GM19328 (cell line): ENCODE results near the gene PRDM16.

Source experiments
- ATAC-seq: cut with Tn5 transposase; IDR thresholded peaks from one replicate; pipeline ENCODE4 v1.9.1; 2021; ENCODE audit warnings: mild to moderate bottlenecking, moderate library complexity; ENCODE audit not compliant: unreplicated experiment

PRDM16 gene

GRCh38 chr1:3053366-3053980 is 15.5 kb upstream of the PRDM16 start:
- ATAC-seq, result no peak

DNA sequence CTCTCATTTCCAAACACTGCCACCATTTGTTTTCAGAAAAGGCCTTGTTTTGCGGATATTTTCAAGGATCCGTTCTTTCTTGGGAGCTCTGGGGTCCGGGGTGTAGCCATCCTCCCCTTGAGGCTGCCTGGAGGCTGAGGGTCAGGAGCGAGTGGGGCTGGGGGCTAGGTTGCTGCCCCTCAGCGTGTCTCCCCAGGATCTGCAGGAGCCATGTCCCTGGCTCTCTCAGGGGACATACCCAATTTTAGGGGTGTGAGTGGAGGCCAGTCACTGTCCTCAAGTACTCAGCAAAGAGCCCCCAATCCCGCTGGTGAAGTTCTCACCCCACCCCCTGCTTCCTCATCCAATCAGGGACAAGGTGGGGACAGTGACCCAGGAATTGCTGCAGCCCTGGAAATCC is 15.0 kb upstream of the PRDM16 start:
- no peak for ATAC-seq

- no peak for ATAC-seq
Measured at GRCh38 chr1:3054474-3054873, 14.5 kb upstream of the PRDM16 start.

DNA sequence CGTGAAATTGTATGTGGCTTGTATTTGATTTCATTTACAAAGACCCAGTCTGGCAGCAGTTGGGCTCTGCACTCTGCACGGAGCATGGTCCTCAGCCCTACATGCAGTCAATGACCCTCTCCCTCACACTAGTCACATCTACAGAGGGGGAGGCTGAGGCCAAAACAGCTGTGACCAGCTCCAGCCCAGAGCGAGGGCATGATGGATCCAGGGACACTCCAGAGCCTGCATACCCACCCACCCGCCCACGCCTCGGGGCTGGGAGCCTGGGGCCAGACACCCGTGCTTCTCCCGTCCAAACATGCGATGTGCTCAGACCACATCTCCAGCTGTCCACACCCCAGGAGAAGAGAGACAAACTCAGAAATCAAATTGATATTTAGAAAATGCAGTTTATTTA is 14.0 kb upstream of the PRDM16 start:
- no peak for ATAC-seq

DNA sequence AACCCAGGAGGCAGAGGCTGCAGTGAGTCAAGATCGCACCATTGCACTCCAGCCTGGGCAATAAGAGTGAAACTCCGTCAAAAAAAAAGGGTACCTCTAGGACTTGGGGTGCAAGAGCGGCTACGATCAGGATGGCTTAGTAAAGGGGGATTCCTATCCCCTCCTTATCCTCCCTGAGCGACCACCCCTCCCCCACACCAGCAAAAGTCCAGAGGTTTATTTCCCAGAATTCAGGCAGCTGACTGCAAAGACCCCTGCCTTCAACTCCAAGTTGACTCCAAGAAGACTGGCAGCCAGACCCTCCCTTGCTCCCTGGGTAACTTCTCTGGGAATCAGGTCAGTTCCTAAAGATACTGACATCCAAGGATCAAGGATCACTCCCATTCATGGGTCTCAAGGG is 12.4 kb upstream of the PRDM16 start:
- ATAC-seq, result no peak

- no peak for ATAC-seq
Measured at GRCh38 chr1:3058263-3059030, 10.6 kb upstream of the PRDM16 start.

DNA sequence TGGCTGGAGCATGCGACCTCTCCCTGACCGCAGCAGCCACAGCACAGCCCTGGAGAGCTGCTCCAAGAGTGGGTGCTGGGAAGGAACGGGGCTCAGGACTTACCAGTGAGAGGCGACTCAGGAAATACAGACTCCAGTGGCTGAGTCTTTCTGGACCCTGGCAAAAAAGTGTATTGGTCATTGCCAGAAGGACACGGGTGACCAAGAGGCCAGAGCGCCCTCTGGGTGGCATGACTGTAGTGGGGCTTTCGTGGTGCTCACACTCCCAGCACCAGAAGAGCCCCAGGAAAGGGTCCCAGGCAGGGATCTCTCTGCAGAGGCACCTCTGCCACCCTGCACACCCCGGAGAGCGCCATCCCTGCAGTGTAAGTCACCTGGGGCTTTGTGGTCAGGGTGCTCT is 8.9 kb upstream of the PRDM16 start:
- ATAC-seq, result no peak

GRCh38 chr1:3060601-3061551 is 8.1 kb upstream of the PRDM16 start:
- ATAC-seq, result no peak

DNA sequence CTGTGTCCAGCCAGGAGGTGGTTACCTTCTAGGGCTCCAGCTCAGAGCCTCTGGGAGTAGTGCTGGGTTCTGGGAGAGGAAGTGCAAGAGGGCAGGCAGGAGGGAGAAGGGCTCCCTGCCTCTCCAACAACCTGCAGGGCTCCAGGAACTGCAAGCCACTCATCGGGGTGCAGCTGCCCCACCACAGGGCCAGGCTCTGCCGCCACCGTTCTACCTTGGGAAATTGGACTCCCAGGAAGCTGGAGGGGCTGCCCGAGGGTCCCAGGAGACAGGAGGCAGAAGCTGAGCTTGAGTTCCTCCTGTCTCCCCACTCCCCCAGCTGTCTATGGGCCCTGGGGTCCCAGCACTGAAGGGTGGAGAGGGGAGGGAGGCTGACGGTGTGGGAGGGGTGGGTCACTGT is 7.4 kb upstream of the PRDM16 start:
- no peak for ATAC-seq

- ATAC-seq, result no peak
Measured at GRCh38 chr1:3061981-3062615, 6.9 kb upstream of the PRDM16 start.

- ATAC-seq, result no peak
Measured at GRCh38 chr1:3062616-3063378, 6.2 kb upstream of the PRDM16 start.

DNA sequence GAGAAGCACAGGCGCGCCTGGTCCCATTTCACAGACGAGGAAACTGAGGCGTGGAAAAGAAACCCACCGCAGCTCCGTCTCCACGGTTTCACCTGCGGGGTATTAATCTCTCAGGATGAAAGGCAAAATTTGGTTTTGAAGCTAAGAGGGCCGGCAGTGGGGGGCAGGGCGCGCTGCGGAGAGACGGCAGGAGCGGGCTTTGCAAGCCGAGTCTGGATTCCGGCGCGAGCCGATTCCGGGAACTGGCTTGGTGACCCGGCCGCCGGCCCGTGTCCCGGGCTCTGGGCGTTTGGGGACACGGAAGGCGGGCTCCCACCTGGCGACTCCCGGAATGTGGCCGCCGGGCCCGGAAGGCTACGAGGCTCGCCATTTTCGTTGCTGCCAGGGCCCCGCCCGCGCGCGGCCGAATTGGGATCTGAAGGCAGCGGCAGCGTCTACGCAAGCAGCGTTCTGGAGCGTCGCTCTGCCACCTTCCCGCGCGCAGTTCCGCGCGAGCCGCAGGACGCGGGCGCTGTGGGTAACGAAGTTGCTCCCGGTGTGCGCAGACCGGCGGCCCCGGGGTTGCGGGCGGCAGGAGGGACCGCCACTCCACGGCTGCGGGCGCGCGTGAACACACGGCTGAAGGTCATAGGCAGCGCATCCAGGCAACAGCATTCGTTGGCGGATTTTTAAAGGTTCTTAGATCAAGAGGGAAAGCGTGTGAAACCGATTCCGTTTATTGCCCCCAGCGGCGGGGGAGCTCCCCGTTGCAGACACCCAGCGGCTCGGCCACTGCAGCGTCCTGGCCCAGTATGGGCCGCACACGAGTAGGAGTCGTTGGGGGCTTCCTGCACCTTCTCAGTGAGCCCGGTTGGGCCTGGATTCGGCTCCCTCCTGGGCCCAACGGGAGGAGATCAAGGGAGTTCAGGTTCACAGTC is 5.4 kb upstream of the PRDM16 start:
- no peak for ATAC-seq

DNA sequence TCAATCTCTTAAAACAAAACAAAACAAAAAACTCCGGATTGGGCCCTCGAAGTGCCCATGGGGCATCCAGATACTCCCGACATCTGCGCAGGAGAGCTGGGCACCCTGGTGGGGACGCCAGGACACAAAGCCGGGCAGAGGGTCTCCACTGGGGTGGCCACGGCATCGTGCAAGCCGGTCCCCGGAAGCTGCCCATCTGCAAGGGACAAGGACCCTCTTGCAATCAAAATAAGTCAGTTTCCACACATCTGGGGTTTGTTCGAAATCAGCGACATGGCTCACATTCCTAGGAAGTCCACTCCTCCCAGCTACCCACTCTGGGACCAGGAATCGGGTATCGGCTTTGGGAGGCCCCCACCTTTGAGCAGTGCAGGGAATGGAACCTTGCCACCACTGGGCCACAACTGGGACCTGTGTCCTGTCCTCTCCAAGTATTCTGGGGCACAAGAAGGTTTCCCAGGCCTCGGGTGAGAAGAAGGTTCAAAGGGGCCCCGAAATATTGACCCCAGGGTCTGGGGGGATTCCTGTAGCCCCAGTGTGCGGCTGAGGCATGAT is 4.6 kb upstream of the PRDM16 start:
- ATAC-seq, result no peak

GRCh38 chr1:3064901-3065300 is 4.1 kb upstream of the PRDM16 start:
- ATAC-seq, result no peak

DNA sequence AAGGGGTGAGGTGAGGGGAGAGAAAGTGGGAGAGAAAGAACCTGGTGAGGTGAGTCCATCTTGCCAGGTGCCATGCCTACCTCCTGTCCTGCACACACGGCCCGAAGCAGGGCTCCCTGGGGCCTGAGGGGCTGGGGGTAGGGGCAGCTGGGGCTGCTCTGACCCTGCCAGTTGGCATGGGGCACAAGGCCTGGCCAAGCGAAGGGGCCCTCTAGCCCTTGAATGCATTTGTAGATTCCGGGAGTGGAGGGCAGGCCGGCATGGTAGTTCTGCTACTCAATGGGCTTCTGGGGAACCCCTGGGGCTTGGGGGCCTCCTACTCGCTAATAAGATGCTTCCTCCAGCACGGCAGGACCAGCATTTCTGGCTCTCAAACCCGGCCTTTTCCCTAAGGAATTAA is 3.6 kb upstream of the PRDM16 start:
- no peak for ATAC-seq

- no peak for ATAC-seq
Measured at GRCh38 chr1:3065797-3066196, 3.2 kb upstream of the PRDM16 start.

GRCh38 chr1:3066250-3066711 is 2.7 kb upstream of the PRDM16 start:
- ATAC-seq, result no peak

DNA sequence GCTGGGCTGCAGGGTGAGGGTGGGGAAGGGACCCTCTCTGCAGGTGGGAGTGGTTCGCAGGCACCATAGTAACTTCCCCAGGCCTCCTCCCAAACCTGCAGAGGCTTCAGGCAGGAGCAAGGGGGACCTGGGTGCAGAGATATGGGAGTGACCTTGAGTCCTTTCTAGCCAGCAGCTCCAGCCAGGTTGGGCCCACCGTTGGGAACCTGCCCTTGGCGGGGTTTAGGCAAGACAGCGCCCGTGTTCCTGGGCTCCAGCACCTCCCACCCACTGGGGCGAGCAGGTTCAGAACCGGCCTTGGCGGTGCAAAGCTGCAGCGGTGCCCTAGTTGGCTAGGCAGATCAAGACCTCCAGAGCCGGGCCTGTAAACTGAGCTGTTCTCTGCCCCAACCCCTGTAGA is 2.2 kb upstream of the PRDM16 start:
- no peak for ATAC-seq

DNA sequence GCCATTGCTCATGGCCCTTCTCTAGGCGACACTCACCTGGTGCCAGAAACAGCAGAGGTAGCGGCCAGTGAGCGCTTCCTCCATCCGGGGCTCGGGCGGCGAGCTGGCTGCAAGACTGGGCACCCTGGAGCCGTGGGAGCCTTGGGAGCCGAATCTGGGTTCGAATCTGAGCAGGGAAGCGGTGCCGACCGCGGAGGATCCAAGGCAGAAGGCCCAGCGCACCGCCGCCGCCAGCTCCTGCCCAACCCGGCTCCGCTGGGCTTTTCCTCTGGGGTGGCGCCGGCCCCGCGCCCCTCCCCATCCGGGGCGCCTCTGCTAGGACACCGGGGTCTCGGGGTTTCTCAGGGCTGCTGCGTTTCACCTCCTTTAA is 1.7 kb upstream of the PRDM16 start:
- ATAC-seq, result no peak
